ENCODE measurements around the gene KCNH2.

DNA sequence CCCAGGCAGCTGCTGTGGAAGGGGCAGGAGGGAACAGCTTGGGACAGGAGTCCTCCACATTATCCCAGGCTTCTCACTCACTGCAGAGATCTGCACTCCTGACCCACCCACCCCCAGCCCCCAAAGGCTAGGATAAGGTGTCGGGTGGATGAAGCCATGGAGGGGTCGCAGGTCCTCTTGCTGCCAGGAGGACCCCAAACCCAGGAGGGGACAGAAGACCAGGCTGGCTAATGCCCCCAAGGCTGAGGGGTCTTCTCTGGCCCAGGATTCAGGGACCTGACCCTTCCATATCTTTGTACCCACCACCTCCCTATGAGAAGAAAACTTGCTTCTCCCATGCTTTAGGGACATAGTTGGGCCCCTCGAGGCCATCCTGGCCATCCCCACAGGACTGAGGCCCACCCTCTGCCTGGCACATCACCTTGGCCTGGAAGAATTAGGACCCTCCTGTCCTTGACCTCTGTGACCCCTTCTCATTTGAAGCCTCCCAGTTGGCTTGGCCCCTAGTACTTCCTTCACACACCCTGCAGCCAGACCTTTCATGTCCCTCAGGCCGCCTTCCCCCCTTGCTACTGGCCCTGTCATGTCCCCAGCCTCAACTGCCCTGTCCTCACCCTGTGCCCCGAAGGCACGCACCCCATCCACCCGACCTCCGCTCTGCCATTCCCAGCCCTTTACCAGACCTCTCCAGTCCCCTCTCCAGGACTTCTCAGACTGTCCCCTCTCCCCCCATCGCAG lies 21.6 kb downstream of the KCNH2 start:
- TF ChIP-seq POLR2A (IDR thresholded peaks at IDR 0.05): no peak
- TF ChIP-seq CTCF (IDR thresholded peaks at IDR 0.05): no peak
